Retinal pigment epithelial cell (primary cell): ENCODE measurements around the gene C16orf54.
"Not testable (repeated sequence)": the region's sequence is repeated elsewhere in the genome, so short reads cannot be mapped to it uniquely, and the experiment has no call there.

Experiments used
- DNase-seq: peaks from one replicate; pipeline ENCODE4 v3.0.0-alpha.2; 2010; ENCODE audit warnings: low read depth
- H3K4me3 ChIP-seq: 2 replicates; pipeline ENCODE4 v1.5.1; 2011; ENCODE audit warnings: mild to moderate bottlenecking, low read length, control low read depth, moderate library complexity
- TF ChIP-seq, protein P1 (sequence below): conservative IDR thresholded peaks from 2 replicates; pipeline ENCODE4 v1.5.1; 2011; ENCODE audit warnings: low read depth, low read length, control low read depth, inconsistent platforms

The C16orf54 gene

DNA sequence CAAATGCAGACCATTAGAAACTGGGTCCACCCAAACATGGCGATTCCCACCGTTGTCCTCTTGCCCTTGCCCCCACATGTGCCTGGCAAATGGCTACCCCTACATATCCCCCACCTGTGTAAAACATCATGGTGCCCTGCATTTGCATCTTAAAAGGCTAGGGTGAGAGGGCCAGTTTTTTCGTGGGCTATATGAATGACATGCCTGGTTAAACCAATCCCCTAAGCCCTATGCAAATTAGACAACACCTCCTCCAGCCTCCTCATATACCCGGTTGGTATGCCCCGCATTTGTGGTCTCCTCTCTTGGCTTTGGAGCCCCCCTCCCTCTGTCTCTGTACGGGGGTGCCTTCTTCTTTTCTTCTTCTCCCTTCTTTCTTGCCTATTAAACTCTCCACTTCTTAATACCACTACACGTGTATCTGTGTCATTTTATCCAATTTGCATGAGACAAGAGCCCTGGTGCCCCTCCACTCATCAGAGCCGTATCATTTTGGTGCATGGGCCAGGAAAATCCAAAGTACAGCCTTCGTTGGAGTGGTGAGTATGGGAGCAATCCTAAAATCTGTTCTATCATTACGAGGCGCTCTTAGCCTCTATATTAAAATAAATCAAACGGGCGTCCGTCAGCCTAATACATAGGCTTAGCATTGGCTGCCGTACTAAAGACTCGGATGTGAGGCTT is 36.7 kb downstream of the C16orf54 start:
- TF ChIP-seq, protein P1, sequence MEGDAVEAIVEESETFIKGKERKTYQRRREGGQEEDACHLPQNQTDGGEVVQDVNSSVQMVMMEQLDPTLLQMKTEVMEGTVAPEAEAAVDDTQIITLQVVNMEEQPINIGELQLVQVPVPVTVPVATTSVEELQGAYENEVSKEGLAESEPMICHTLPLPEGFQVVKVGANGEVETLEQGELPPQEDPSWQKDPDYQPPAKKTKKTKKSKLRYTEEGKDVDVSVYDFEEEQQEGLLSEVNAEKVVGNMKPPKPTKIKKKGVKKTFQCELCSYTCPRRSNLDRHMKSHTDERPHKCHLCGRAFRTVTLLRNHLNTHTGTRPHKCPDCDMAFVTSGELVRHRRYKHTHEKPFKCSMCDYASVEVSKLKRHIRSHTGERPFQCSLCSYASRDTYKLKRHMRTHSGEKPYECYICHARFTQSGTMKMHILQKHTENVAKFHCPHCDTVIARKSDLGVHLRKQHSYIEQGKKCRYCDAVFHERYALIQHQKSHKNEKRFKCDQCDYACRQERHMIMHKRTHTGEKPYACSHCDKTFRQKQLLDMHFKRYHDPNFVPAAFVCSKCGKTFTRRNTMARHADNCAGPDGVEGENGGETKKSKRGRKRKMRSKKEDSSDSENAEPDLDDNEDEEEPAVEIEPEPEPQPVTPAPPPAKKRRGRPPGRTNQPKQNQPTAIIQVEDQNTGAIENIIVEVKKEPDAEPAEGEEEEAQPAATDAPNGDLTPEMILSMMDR = no peak
- DNase-seq = no peak
- H3K4me3 ChIP-seq = no peak overlapping the region

DNA sequence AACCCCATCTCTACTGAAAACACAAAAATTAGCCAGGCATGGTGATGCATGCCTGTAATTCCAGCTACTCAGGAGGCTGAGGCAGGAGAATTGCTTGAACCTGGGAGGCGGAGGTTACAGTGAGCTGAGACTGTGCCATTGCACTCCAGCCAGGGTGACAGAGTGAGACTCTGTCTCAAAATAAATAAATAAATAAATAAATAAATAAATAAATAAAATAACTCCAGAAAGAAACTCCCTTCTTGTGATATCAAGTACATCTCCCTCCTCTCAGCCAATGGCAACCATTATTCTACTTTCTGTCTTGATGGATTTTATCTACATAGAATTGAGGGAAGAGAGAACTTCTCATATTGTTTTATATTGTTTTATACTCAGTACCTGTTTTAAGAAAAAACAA is 38.6 kb downstream of the C16orf54 start:
- DNase-seq, H3K4me3 ChIP-seq: not testable (repeated sequence)

DNA sequence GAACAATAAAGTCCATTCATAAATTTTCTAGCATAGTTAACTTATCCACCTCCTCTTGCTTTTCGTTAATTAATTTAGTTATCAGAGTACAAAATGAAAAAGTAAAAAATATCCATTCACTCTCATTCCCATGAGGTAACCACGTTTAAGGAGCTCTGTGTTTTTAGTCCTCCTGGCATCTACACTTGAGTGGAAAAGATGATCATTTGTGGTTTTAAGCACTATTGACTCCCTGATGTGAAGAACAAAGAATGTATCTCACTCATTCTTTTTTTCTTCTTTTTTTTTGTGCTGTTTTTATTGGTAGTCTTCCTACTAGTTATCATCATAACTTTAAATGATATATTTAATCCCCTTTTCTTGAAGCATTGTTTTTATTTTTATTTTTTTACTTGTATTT is 40.8 kb downstream of the C16orf54 start:
- TF ChIP-seq, protein P1 = no peak
- H3K4me3 ChIP-seq = no peak overlapping the region
- DNase-seq = no peak

DNA sequence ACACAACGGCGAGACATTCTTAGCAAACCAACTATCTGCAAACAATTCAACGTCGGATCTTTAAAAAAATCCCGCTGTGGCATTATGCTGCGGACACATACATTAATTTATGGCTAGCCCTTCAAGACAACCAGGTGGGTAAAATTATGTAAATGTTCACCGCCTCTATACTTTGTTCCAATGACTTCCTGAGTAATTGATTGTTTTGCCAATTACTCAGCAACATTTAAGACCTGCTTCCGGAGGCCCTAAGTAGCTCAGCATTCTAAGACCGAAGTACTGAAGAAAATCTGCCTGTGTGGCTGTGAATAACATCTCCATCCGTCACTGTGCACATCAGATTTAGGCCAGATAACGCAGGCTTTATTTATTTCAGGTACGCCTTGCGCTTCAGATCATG is 43.5 kb downstream of the C16orf54 start:
- no peak overlapping the region for H3K4me3 ChIP-seq
- TF ChIP-seq, protein P1 = no peak
- no peak for DNase-seq

- TF ChIP-seq, protein P1 = no peak
- no peak overlapping the region for H3K4me3 ChIP-seq
- DNase-seq = no peak
These were observed 44.6 kb downstream of the C16orf54 start for GRCh38 chr16:29701214-29701555.

GRCh38 chr16:29700253-29700987 is 45.4 kb downstream of the C16orf54 start:
- no peak overlapping the region for H3K4me3 ChIP-seq
- no peak for DNase-seq
- TF ChIP-seq, protein P1 = peak; percentile 91

GRCh38 chr16:29699324-29700219 is 46.2 kb downstream of the C16orf54 start:
- DNase-seq = no peak
- TF ChIP-seq, protein P1 = no peak
- H3K4me3 ChIP-seq = no peak overlapping the region
